IPS DF 6.9 (cell line): ENCODE data around the gene EPHB4.

Experiments used
- DNase-seq: peaks from one replicate; pipeline ENCODE4 v3.0.0-alpha.2; 2013; ENCODE audit warnings: low read depth, low spot score
- H3K27ac ChIP-seq: one replicate; pipeline ENCODE4 v1.5.1; 2013; ENCODE audit warnings: low read length, control low read depth
- H3K27me3 ChIP-seq: 2 replicates; pipeline ENCODE4 v1.6.1; 2013; ENCODE audit warnings: mild to moderate bottlenecking, low read length; ENCODE audit not compliant: control insufficient read depth, insufficient read depth
- H3K36me3 ChIP-seq: 2 replicates; pipeline ENCODE4 v1.6.1; 2013; ENCODE audit warnings: low read length; ENCODE audit not compliant: control insufficient read depth, insufficient read depth
- H3K4me1 ChIP-seq: 2 replicates; pipeline ENCODE4 v1.6.1; 2013; ENCODE audit warnings: low read length; ENCODE audit not compliant: control insufficient read depth, insufficient read depth
- H3K4me3 ChIP-seq: 2 replicates; pipeline ENCODE4 v1.5.1; 2013; ENCODE audit warnings: mild to moderate bottlenecking, low read length
- H3K9me3 ChIP-seq: 2 replicates; pipeline ENCODE4 v1.6.1; 2013; ENCODE audit warnings: low read length, inconsistent platforms; ENCODE audit not compliant: control insufficient read depth, insufficient read depth
- WGBS: extraction: QIAGEN DNeasy Blood & Tissue Kit; methylation state at CpG from one replicate; pipeline ENCODE4 v1.1.7; 2013; ENCODE audit warnings: mixed read lengths, missing lambda C conversion rate; ENCODE audit not compliant: insufficient read length, insufficient coverage; 5-methylcytosine and 5-hydroxymethylcytosine counted together

Gene EPHB4

DNA sequence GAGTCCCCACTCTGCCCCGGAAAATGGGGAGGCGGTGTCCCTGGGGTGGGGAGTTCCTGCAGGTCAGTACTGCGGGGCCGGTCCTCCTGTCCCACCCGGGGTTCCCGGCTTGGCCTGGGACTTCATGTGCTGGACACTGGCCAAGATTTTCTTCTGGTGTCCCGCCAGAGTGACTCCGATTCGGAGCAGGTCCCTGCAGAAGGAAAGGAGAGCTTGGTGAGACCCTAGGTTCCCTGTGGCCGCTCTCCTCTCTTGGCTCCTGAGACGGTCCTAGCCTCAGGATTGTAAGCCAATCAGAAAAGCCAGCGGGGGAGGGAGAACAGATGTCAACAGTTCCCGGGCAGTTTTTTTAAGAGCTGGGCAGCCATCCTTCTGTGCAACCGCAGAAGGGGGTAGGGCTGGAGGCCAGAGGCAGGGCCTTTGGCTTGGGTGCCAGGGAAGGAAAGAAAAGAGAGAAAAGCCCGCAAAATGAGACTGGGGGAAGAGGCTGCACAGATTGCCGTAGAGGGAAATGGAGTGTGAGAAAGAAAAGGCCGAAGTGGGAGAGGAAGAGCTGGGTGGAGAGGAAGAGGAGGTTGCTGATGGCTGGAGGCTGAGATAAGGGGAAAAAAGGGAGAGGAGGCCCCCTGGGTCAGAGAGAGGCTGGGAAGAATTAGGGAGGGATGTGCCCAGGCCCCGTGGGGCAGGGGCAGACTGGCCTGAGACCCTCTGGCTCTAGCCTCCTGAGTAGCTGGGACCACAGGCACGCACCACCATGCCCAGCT, 23.7 kb downstream of the EPHB4 start:
- H3K9me3 ChIP-seq, result no peaks in the 10 kb centered on the region
- H3K27me3 ChIP-seq, result no peaks in the 10 kb centered on the region
- no peak overlapping the region for H3K4me3 ChIP-seq
- no peaks in the 10 kb centered on the region for H3K4me1 ChIP-seq
- DNase-seq, result no peak
- no CpG with 5 or more reads among the region's 19 CpGs for WGBS
- no peak overlapping the region for H3K27ac ChIP-seq
- peaks cover 43% of the 10 kb centered on the region for H3K36me3 ChIP-seq

DNA sequence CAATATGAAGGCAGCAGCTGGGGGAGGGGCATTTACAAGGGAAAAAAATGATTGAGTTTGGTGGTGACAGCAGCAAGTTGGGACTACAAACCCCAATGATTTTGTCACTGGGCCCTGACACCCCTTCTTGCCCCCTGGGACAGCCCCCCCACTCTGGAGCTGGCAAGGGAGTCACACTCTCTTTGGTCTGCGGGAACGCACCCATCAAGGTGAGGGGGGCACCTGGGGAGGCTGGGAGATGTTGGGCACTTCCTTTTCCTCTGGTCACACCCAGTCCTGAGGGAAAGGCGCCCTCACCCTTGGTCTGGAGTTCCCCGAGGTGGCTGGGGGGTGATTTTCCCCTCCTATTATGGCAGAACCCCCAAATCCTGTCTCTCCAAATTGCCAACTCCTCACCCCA, 24.4 kb downstream of the EPHB4 start:
- H3K27me3 ChIP-seq, result no peaks in the 10 kb centered on the region
- no peak overlapping the region for H3K4me3 ChIP-seq
- no peak overlapping the region for H3K27ac ChIP-seq
- no peak for DNase-seq
- H3K9me3 ChIP-seq, result no peaks in the 10 kb centered on the region
- H3K36me3 ChIP-seq, result peaks cover 40% of the 10 kb centered on the region
- H3K4me1 ChIP-seq, result no peaks in the 10 kb centered on the region
- no CpG with 5 or more reads among the region's 4 CpGs for WGBS

DNA sequence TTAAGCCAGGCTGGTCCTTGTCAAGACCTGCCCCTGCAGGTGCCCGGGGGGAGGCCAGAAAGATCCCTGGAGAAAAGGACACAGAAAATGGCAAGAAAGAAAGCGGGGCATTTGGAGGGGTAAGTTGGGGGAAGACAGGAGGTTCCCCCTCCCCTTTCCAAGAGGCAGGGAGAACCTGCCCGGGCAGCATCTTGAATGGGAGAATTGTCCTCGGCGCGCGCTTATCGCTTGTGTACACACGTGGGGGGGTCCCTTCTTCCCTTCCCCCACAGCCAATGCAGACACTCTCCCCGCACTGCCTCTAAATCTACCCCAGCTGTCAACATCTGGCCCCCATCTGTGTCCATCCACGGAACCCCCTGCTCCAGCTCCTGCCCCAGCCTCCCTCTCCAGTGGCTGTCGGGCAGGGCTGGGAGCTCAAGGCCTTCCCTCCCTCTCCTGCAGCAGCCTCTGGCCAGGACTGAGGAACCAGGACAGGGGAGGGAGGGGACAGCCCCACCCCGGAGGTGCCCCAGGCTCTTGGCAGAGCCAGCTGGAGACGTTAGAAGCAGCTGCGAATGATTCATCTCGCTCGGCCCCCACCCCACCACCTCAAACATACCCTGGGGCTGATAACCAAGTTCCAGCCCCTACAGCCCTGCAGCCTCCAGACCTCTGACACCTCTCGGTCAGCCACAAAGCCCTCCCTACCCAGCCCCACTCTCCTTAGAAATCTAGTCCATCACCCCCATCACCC, 25.3 kb downstream of the EPHB4 start:
- no peaks in the 10 kb centered on the region for H3K9me3 ChIP-seq
- DNase-seq, result no peak
- H3K27ac ChIP-seq, result no peak overlapping the region
- H3K36me3 ChIP-seq, result peaks cover 31% of the 10 kb centered on the region
- no peaks in the 10 kb centered on the region for H3K27me3 ChIP-seq
- WGBS, result no CpG with 5 or more reads among the region's 18 CpGs
- H3K4me1 ChIP-seq, result no peaks in the 10 kb centered on the region
- no peak overlapping the region for H3K4me3 ChIP-seq

DNA sequence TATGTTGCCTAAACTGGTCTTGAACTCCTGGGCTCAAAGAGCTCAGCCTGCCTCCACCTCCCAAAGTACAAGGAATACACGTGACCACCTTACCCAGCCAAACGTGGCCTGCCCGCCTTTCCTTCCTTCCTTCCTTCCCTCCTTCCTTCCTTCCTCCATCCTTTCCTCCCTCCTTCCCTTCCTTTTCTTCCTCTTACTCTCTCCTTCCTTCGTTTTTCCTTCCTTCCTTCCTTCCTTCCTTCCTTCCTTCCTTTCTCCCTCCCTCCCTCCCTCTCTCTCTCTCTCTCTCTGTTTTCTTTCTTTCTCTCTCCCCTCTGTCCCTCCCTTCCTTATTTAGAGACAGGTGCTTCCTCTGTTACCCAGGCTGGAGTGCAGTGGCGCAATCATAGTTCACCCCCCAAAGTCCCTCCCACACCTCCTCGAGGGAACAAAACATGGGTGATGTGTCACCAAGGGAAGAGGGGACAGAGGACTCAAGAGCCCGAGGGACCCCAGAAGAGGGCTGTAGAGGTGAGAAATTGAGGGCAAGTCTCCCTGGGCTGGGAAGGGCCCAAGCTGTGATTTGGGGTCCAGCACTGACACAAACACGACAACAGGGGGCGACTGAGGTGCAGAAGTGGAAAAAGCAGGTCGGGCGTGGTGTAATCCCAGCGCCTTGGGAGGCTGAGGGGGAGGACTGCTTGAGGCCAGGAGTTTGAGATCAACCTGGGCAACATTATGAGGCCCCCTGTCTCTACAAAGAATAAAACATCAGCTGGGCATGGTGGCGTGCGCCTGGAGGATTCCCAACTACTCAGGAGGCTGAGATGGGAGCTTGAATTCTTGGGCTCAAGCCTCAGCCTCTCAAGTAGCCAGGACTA, 28.1 kb downstream of the EPHB4 start:
- Histone ChIP-seq H3K4me1 (peaks cover 3% of the 10 kb centered on the region), H3K27ac (no peak overlapping the region), H3K27me3 (no peaks in the 10 kb centered on the region), H3K9me3 (no peaks in the 10 kb centered on the region), H3K4me3 (no peak overlapping the region), H3K36me3 (peaks cover 10% of the 10 kb centered on the region; the same call in 1 of the 2 replicates)
- WGBS, result 83% methylated on average over 1 of the region's 14 CpGs
- DNase-seq, result peak; percentile 77

DNA sequence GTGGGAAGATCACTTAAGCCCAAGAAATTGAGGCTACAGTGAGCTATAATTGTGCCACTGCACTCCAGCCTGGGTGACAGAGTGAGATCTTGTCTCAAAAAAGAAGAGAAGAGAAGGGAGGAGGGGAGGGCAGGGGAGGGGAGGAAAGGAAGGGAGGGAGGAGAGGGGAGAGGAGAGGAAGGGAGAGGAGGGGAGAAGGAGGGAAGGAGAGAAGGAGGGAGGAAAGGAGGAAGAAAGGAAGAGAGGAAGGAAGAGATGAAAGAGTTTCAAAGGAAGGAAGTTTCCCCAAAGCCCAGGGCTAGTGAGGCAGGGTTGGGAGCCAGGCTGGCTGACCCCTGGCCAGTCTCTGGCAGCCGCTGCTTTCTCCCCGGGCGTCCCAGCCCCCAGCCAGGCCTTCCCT, 32.6 kb downstream of the EPHB4 start:
- no peaks in the 10 kb centered on the region for H3K36me3 ChIP-seq
- H3K9me3 ChIP-seq, result no peaks in the 10 kb centered on the region
- peaks cover 9% of the 10 kb centered on the region for H3K4me1 ChIP-seq
- no peak for DNase-seq
- no peak overlapping the region for H3K27ac ChIP-seq
- WGBS, result no CpG with 5 or more reads among the region's 3 CpGs
- no peaks in the 10 kb centered on the region for H3K27me3 ChIP-seq
- H3K4me3 ChIP-seq, result no peak overlapping the region

DNA sequence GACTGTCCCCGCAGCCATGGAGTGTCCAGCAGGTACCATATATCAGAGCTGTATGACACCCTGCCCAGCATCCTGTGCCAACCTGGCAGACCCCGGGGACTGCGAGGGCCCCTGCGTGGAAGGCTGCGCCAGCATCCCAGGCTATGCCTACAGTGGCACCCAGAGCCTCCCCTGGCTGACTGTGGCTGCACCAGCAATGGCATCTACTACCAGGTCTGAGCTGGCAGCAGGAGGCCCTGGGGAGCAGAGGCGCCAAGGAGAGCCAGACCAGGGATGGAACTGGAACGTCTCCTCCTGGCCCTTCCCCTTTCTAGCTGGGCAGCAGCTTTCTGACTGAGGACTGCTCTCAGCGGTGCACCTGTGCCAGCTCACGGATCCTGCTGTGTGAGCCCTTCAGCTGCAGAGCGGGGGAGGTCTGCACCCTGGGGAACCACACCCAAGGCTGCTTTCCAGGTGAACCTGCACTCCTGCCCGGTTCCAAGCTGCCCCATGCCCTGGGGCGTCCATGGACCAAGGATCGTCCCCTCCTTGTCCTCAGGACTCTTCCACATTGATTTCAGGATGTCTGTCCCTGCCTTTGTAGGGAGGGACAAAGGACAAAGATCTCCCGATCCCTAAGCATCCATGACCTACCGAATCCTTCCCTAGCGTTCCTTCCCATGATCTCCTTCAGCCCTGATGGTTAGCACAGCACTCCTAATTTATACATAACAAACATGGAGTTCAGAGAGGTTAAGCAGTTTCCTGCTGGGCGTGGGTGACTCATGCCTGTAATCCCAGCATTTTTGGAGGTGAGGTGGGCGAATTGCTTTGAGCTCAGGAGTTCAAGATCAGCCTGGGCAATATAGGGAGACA, 33.3 kb downstream of the EPHB4 start:
- Histone ChIP-seq H3K9me3 (no peaks in the 10 kb centered on the region), H3K36me3 (no peaks in the 10 kb centered on the region), H3K4me3 (no peak overlapping the region), H3K4me1 (peaks cover 11% of the 10 kb centered on the region), H3K27ac (no peak overlapping the region), H3K27me3 (no peaks in the 10 kb centered on the region)
- no CpG with 5 or more reads among the region's 18 CpGs for WGBS
- no peak for DNase-seq

DNA sequence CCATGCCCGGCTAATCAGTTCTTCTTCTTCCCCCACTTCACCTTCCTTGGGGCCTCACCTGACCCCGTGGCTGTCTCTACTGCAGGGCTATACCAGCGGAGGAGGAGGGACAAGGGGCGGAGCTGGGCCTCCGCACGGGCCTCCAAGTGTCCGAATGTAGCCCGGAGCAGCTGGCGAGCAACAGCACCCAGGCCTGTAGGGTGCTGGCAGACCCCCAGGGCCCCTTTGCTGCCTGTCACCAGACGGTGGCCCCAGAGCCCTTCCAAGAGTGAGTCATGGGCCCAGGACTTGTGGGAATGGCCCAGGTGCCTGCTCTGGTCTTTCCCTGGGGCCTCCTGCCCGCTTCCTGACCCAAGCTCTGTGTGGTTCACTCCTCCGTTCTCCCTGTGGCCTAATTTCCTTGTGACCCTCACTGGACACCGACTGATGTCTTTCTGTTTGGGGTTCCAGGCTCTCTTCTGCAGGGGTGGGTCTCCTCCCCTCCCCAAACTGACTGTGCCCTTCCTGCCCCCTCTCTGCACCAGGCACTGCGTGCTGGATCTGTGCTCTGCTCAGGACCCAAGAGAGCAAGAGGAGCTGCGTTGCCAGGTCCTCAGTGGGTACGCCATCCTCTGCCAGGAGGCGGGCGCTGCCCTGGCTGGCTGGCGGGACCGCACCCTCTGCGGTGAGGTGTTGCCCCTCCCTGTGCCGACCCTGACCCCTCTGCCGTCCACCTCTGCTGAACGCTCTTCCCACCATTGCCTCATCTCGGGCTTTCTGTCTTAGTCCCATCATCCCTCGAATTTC, 35.2 kb downstream of the EPHB4 start:
- Histone ChIP-seq H3K9me3 (no peaks in the 10 kb centered on the region), H3K36me3 (no peaks in the 10 kb centered on the region), H3K27me3 (no peaks in the 10 kb centered on the region), H3K4me3 (no peak overlapping the region), H3K27ac (no peak overlapping the region), H3K4me1 (peaks cover 11% of the 10 kb centered on the region)
- no CpG with 5 or more reads among the region's 26 CpGs for WGBS
- DNase-seq, result no peak

DNA sequence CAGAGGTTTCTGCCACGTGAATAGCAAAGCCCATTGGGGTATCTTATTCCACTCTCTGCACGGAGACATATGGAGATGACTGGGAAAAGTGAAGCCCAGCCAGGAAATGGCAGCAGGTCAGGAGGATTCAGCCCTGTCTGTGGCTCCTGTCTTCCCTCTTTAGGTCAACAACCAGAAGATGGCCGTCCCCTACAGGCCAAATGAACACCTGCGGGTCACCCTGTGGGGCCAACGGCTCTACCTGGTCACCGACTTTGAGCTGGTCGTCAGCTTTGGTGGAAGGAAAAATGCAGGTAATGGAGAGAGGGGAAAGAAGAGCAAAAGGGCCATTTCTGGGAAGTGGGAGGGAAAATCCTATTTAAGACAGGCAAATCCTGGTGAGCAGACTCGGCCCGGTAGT, 38.3 kb downstream of the EPHB4 start:
- Histone ChIP-seq H3K36me3 (no peaks in the 10 kb centered on the region), H3K4me1 (peaks cover 6% of the 10 kb centered on the region), H3K27ac (no peak overlapping the region), H3K9me3 (no peaks in the 10 kb centered on the region), H3K27me3 (no peaks in the 10 kb centered on the region), H3K4me3 (no peak overlapping the region)
- no peak for DNase-seq
- no CpG with 5 or more reads among the region's 9 CpGs for WGBS

DNA sequence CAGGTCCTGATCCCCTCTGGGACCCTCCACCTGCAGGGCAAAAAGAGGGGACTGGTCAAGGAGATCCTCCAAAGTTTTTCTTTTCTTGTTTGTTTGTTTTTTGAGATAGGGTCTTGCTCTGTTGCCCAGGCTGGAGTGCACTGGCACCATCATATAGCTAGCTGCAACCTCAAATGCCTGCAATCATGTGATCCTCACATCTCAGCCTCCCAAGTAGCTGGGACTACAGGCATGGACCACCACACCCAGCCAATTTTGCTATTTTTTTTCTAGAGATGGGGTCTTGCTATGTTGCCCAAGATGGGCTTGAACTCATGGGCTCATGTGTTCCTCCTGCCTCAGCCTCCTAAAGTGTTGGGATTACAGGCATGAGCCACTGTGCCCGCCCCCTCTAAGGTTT, 41.0 kb downstream of the EPHB4 start:
- no peaks in the 10 kb centered on the region for H3K27me3 ChIP-seq
- no peak for DNase-seq

More for the DNA sequence above, 41.0 kb downstream of the EPHB4 start:
- Histone ChIP-seq H3K4me3 (no peak overlapping the region), H3K4me1 (peaks cover 2% of the 10 kb centered on the region), H3K36me3 (no peaks in the 10 kb centered on the region), H3K9me3 (no peaks in the 10 kb centered on the region), H3K27ac (no peak overlapping the region)
- no CpG with 5 or more reads among the region's 1 CpG for WGBS
